Erythroblast (primary cell): ENCODE results near the gene THSD7A.

Experiments
- GATA1 ChIP-seq: IDR thresholded peaks from 2 replicates; pipeline ENCODE4 v1.6.1; 2011; ENCODE audit warnings: low read depth, mild to moderate bottlenecking, control low read depth, low read length, moderate library complexity
- POLR2A ChIP-seq: IDR thresholded peaks from 2 replicates; pipeline ENCODE4 v1.6.1; 2011; ENCODE audit warnings: mild to moderate bottlenecking, low read length

DNA sequence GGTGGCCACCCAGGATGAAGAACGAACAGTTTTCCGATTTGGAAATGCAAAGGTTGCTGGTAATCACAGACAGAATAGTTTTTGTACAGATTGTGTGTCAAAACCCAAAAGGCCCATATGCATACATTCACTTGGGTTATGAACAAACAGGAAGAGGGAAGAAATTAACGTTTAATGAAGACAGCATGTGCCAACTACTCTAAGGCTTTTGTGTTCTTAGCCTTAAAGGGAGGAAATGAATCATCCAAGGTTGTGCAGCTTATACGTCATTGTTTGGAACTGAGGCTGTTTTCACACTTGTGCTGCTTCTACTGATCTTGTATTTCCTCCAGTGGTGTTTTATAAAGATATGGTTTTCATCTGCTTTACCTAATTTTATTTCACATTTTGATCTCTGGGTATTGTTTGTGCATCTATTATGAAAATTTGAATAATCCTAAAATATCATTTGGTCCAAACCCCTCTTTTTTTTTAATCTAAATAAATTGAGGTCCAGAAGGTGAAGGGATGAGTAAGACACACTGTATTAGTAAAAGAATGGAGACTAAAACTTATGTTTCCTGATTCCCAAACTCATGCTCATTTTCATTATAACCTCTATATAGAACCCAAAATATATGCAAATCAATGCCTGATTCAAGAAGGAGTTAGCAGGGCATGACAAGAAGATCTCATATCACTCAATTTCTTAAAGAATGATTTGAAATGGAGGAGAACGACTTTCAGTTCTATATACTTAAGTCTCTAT is 373.1 kb downstream of the THSD7A start:
- TF ChIP-seq POLR2A (no peak), GATA1 (no peak)
